ENCODE measurements around the gene PSEN1.

GRCh38 chr14:73208846-73209245, 72.5 kb downstream of the PSEN1 start:
- TF ChIP-seq, protein P1, sequence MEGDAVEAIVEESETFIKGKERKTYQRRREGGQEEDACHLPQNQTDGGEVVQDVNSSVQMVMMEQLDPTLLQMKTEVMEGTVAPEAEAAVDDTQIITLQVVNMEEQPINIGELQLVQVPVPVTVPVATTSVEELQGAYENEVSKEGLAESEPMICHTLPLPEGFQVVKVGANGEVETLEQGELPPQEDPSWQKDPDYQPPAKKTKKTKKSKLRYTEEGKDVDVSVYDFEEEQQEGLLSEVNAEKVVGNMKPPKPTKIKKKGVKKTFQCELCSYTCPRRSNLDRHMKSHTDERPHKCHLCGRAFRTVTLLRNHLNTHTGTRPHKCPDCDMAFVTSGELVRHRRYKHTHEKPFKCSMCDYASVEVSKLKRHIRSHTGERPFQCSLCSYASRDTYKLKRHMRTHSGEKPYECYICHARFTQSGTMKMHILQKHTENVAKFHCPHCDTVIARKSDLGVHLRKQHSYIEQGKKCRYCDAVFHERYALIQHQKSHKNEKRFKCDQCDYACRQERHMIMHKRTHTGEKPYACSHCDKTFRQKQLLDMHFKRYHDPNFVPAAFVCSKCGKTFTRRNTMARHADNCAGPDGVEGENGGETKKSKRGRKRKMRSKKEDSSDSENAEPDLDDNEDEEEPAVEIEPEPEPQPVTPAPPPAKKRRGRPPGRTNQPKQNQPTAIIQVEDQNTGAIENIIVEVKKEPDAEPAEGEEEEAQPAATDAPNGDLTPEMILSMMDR (IDR thresholded peaks at IDR 0.05) = no peak
- TF ChIP-seq POLR2A (IDR thresholded peaks at IDR 0.05) = no peak
